ENCODE results near the gene SBF2.

Gene SBF2

DNA sequence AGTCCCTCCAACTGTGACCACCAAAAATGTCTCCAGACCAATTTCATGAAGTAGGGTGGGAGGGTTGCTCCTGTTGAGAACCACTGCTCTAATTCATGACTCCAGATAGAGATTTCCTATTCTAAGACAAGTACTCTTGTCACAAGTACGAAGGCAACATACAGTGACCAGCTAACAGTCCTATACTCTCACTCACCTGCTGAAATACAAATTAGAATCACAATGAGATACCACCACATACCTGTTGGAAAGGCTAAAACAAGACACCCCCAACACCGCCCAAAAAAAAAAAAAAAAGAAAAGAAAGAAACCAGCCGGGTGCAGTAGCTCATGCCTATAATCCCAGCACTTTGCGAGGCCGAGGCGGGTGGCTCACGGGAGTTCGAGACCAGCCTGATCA, 319.6 kb downstream of the SBF2 start:
- no peak for TF ChIP-seq FOXP2 (optimal IDR thresholded peaks at IDR 0.05; ENCODE audit: borderline replicate concordance, extremely low read depth, extremely low read length, insufficient read depth)

DNA sequence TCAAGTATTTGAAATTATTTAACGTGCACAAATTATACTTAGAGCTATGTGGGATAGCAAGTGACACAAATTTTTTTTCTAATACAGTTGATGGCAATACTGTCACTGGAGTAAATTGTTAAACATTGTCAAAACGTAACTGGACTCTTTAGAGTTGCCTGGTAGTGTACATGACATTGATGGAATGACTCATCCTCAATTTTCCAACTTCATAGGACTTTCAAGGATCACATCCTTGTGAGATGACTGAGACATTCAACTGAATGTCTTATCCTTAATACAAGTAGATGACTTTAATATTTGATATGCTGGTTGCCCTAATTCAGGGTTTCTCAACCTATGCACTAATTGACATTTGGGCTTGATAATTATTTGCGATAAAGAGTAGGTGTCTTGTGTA, 320.1 kb downstream of the SBF2 start:
- TF ChIP-seq POLR2AphosphoS5 (IDR thresholded peaks at IDR 0.05; ENCODE audit: low read depth, low read length) (no peak), SIN3A (IDR thresholded peaks at IDR 0.05; ENCODE audit: borderline replicate concordance, insufficient read depth, low read length) (no peak), FOXP2 (optimal IDR thresholded peaks at IDR 0.05; ENCODE audit: borderline replicate concordance, extremely low read depth, extremely low read length, insufficient read depth) (no peak), TAF1 (IDR thresholded peaks at IDR 0.05; ENCODE audit: borderline replicate concordance, insufficient read depth, low read length) (no peak)
- TF ChIP-seq, protein P1, sequence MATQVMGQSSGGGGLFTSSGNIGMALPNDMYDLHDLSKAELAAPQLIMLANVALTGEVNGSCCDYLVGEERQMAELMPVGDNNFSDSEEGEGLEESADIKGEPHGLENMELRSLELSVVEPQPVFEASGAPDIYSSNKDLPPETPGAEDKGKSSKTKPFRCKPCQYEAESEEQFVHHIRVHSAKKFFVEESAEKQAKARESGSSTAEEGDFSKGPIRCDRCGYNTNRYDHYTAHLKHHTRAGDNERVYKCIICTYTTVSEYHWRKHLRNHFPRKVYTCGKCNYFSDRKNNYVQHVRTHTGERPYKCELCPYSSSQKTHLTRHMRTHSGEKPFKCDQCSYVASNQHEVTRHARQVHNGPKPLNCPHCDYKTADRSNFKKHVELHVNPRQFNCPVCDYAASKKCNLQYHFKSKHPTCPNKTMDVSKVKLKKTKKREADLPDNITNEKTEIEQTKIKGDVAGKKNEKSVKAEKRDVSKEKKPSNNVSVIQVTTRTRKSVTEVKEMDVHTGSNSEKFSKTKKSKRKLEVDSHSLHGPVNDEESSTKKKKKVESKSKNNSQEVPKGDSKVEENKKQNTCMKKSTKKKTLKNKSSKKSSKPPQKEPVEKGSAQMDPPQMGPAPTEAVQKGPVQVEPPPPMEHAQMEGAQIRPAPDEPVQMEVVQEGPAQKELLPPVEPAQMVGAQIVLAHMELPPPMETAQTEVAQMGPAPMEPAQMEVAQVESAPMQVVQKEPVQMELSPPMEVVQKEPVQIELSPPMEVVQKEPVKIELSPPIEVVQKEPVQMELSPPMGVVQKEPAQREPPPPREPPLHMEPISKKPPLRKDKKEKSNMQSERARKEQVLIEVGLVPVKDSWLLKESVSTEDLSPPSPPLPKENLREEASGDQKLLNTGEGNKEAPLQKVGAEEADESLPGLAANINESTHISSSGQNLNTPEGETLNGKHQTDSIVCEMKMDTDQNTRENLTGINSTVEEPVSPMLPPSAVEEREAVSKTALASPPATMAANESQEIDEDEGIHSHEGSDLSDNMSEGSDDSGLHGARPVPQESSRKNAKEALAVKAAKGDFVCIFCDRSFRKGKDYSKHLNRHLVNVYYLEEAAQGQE (IDR thresholded peaks at IDR 0.05; ENCODE audit: insufficient read depth in 1 of 2, low read depth in 2 of 2, low read length in 2 of 2): no peak

DNA sequence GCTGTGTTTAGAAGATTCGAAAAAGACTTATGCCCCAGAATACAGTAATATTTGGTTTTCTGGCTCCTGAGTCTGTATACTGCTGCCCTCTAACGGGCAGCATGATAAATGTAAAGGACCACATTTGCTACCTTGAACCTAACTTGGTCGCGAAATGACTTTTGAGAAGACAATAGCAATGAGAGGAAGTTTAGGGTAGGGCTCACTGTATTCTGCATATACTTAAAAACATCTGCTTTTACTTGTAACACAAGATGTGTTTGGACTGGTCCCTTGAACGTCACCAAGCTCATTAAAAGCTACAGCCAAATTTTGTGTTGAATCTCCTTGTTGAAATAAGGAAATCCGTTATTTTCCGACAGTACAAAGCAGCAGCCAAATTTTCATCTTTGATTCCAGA, 321.0 kb downstream of the SBF2 start:
- TF ChIP-seq POLR2AphosphoS5 (IDR thresholded peaks at IDR 0.05; ENCODE audit: low read depth, low read length): no peak
- TF ChIP-seq FOXP2 (optimal IDR thresholded peaks at IDR 0.05; ENCODE audit: borderline replicate concordance, extremely low read depth, extremely low read length, insufficient read depth): no peak
- TF ChIP-seq SIN3A (IDR thresholded peaks at IDR 0.05; ENCODE audit: borderline replicate concordance, insufficient read depth, low read length): no peak
- TF ChIP-seq, protein P1 (IDR thresholded peaks at IDR 0.05; ENCODE audit: insufficient read depth in 1 of 2, low read depth in 2 of 2, low read length in 2 of 2): no peak
- TF ChIP-seq TAF1 (IDR thresholded peaks at IDR 0.05; ENCODE audit: borderline replicate concordance, insufficient read depth, low read length): no peak

DNA sequence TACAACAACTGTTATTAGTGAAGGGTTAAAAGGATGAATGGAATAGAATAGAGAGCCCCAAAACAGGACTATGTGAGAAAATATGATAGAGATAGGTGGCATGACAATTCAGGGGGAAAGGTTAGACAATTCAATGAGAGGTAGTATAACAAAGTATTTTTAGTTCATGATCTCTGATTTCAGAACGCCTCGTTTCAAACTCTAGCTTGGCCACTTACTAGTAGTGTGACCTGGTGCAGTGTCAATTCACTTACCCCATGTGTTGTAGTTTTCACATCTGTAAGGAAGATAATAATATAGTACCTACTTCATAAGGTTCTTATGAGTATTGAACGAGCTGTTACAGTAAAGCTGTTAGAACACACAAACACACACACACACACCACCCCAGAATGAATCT, 322.1 kb downstream of the SBF2 start:
- TF ChIP-seq, protein P1 (IDR thresholded peaks at IDR 0.05; ENCODE audit: insufficient read depth in 1 of 2, low read depth in 2 of 2, low read length in 2 of 2): no peak
- TF ChIP-seq POLR2AphosphoS5 (IDR thresholded peaks at IDR 0.05; ENCODE audit: low read depth, low read length): no peak
- no peak for TF ChIP-seq TAF1 (IDR thresholded peaks at IDR 0.05; ENCODE audit: borderline replicate concordance, insufficient read depth, low read length)
- no peak for TF ChIP-seq FOXP2 (optimal IDR thresholded peaks at IDR 0.05; ENCODE audit: borderline replicate concordance, extremely low read depth, extremely low read length, insufficient read depth)
- no peak for TF ChIP-seq SIN3A (IDR thresholded peaks at IDR 0.05; ENCODE audit: borderline replicate concordance, insufficient read depth, low read length)

DNA sequence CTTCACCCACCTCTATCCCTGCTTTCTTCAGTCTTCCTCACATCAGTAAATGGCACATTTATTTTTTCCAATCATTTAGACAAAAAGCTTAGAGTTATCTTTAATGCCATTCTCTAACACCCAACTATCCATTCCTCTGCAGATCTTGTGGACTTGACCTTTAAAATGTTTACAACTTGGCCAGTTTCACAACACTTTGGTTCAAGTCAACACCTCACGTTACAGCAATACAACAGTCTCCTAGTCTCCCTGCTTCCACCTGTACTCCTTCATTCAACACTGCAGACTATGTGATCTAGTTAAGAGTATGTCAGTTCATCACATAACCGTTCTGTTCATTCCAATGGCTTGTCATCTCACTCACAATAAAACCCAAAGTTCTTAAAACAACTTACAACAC, 325.0 kb downstream of the SBF2 start:
- no peak for TF ChIP-seq POLR2AphosphoS5 (IDR thresholded peaks at IDR 0.05; ENCODE audit: low read depth, low read length)
- no peak for TF ChIP-seq SIN3A (IDR thresholded peaks at IDR 0.05; ENCODE audit: borderline replicate concordance, insufficient read depth, low read length)
- TF ChIP-seq TAF1 (IDR thresholded peaks at IDR 0.05; ENCODE audit: borderline replicate concordance, insufficient read depth, low read length): no peak
- no peak for TF ChIP-seq FOXP2 (optimal IDR thresholded peaks at IDR 0.05; ENCODE audit: borderline replicate concordance, extremely low read depth, extremely low read length, insufficient read depth)
- TF ChIP-seq, protein P1 (IDR thresholded peaks at IDR 0.05; ENCODE audit: insufficient read depth in 1 of 2, low read depth in 2 of 2, low read length in 2 of 2): no peak

Measured in PFSK-1 (cell line).